Fibroblast of lung (primary cell): Measurements from ENCODE around the gene RSAD1.

Experiments used
- CTCF ChIP-seq, 2 donors: IDR thresholded peaks in 1 of 2; conservative IDR thresholded peaks in 1 of 2; 1 replicate in 1 of 2; 2 replicates in 1 of 2; pipeline ENCODE4 v1.5.1; 2011 to 2012; ENCODE audit warnings: low read length in 2 of 2, control low read depth in 1 of 2, inconsistent platforms in 1 of 2, low read depth in 1 of 2, mild to moderate bottlenecking in 1 of 2
- EZH2 ChIP-seq: IDR thresholded peaks from 2 replicates; pipeline ENCODE4 v1.5.1; 2012; ENCODE audit warnings: low read length, control low read depth, mild to moderate bottlenecking; ENCODE audit errors: missing control alignments

GRCh38 chr17:50513495-50513894 is 34.8 kb downstream of the RSAD1 start:
- TF ChIP-seq CTCF (conservative IDR thresholded peaks at IDR 0.05 in 1 of 2, IDR thresholded peaks at IDR 0.05 in 1 of 2; ENCODE audit: low read depth in 1 of 2, low read length in 2 of 2) (no peak), EZH2 (no peak)
